K562 (cell line): ENCODE results near the gene SNRNP200. TPM values are rescaled to one million over a fixed set of nuclear protein-coding genes. Genes with fewer than 3 reads are reported as not detected.

ENCODE experiments used
- ATAC-seq: fragments of 200-7000 bp; cut with Tn5 transposase; 3 replicates; pipeline ENCODE4 v1.9.1; 2020; ENCODE audit warnings: moderate library complexity
- BruUV-seq: library from RNA; stranded (reverse); fragments of 400-500 nt; replicated peaks from 2 replicates; lab custom pipeline; 2021; lab: Mats Ljungman, UMichigan
- CTCF ChIA-PET: fragments of 300-600 bp; formaldehyde crosslinking; extraction: SDS; loops from one replicate; lab custom pipeline; 2021; ENCODE audit warnings: low intra/inter-chr PET ratio; lab: Yijun Ruan, JAX
- POLR2A ChIA-PET: fragments of 300-600, 350-650 bp; sonication (Branson Sonifier 250); formaldehyde crosslinking; extraction: SDS; loops from one replicate; lab custom pipeline; 2021; ENCODE audit warnings: antibody characterized with exemption, inconsistent platforms; lab: Yijun Ruan, JAX
- DNase-seq, 4 experiments: peaks; one replicate each; pipeline versions ENCODE4 v3.0.0 to v3.0.0-alpha.2; 2011 to 2018; ENCODE audit warnings: low spot score in 3 of 4, mixed read lengths in 3 of 4; ENCODE audit errors: extremely low read depth in 1 of 4
- FAIRE-seq: peaks from 2 replicates; lab custom pipeline; 2011; peaks lifted over from hg19 to GRCh38; lab: Jason Lieb, UNC
- H2AFZ ChIP-seq: 2 replicates; pipeline ENCODE4 v1.6.0; 2011; ENCODE audit warnings: low read depth, low read length, control low read depth, inconsistent platforms
- H3K27ac ChIP-seq: fragments of 200-600 bp; 3 replicates; pipeline ENCODE4 v1.8.0; 2011; ENCODE audit warnings: low read depth, mild to moderate bottlenecking, control low read depth, inconsistent platforms, low read length, moderate library complexity, mixed read lengths; ENCODE audit errors: extremely low read depth
- H3K27me3 ChIP-seq, 2 experiments: fragments of 300-600 bp in 1 of 2; 2 replicates in 1 of 2; 3 replicates in 1 of 2; pipeline versions ENCODE4 v1.6.0 to v1.8.0; 2011; ENCODE audit warnings: inconsistent platforms in 2 of 2, low read length in 2 of 2, mild to moderate bottlenecking in 1 of 2, mixed read lengths in 1 of 2, moderate library complexity in 1 of 2; ENCODE audit not compliant: control insufficient read depth in 2 of 2, insufficient read depth in 2 of 2
- H3K36me3 ChIP-seq: fragments of 300-600 bp; 3 replicates; pipeline ENCODE4 v1.8.0; 2011; ENCODE audit warnings: mild to moderate bottlenecking, low read length, inconsistent platforms; ENCODE audit not compliant: control insufficient read depth, insufficient read depth
- H3K4me1 ChIP-seq, 2 experiments: fragments of 200-600 bp in 1 of 2; replicated peaks in 1 of 2; 2 replicates in 1 of 2; 3 replicates in 1 of 2; pipeline versions ENCODE4 v1.5.1 to v1.8.0; 2011; ENCODE audit warnings: inconsistent platforms in 2 of 2, low read length in 2 of 2, mild to moderate bottlenecking in 1 of 2, mixed read lengths in 1 of 2, moderate library complexity in 1 of 2; ENCODE audit not compliant: control insufficient read depth in 2 of 2, insufficient read depth in 2 of 2
- H3K4me2 ChIP-seq: 2 replicates; pipeline ENCODE4 v1.6.1; 2011; ENCODE audit warnings: low read length, control low read depth, inconsistent platforms, mixed read lengths; ENCODE audit not compliant: insufficient read depth
- H3K4me3 ChIP-seq: fragments of 200-600 bp; sonication (generic), shearing (Covaris generic); 2 replicates; pipeline ENCODE4 v1.5.1; 2016; ENCODE audit warnings: control low read depth, inconsistent platforms
- H3K79me2 ChIP-seq: fragments of 200-600 bp; 3 replicates; pipeline ENCODE4 v1.8.0; 2011; ENCODE audit warnings: low read length, inconsistent platforms; ENCODE audit not compliant: control insufficient read depth, insufficient read depth
- H3K9ac ChIP-seq, 2 experiments: 2 replicates each; pipeline versions ENCODE4 v1.6.0 to v1.6.1; 2011; ENCODE audit warnings: low read depth in 2 of 2, low read length in 2 of 2, control low read depth in 1 of 2, inconsistent platforms in 1 of 2, mild to moderate bottlenecking in 1 of 2, mixed read lengths in 1 of 2; ENCODE audit not compliant: insufficient read depth in 1 of 2
- H3K9me1 ChIP-seq: one replicate; pipeline ENCODE4 v1.6.0; 2011; ENCODE audit warnings: inconsistent platforms, mild to moderate bottlenecking, low read length, moderate library complexity; ENCODE audit not compliant: control insufficient read depth, insufficient read depth
- H3K9me3 ChIP-seq: replicated peaks from 2 replicates; pipeline ENCODE4 v1.5.1; 2011; ENCODE audit warnings: low read depth, low read length, inconsistent platforms; ENCODE audit not compliant: control insufficient read depth, insufficient read depth
- H4K20me1 ChIP-seq: replicated peaks from 2 replicates; pipeline ENCODE4 v1.6.1; 2011; ENCODE audit warnings: low read length, inconsistent platforms, mixed read lengths; ENCODE audit not compliant: control insufficient read depth, insufficient read depth
- EWSR1 ChIP-seq: fragments of 450-650 bp; IDR thresholded peaks from 2 replicates; pipeline ENCODE4 v1.6.1; 2018; ENCODE audit warnings: borderline replicate concordance, mild to moderate bottlenecking, low read depth, moderate library complexity; ENCODE audit not compliant: partially characterized antibody
- KLF1 ChIP-seq: fragments of 450-650 bp; IDR thresholded peaks from 2 replicates; pipeline ENCODE4 v1.6.1; 2016; ENCODE audit warnings: missing genetic modification characterization, missing compliant biosample characterization
- TEAD4 ChIP-seq, 2 experiments: sonication (generic) in 1 of 2; formaldehyde crosslinking in 1 of 2; IDR thresholded peaks; 2 replicates each; pipeline versions ENCODE4 v1.6.1 to v1.8.0; 2012 to 2022; ENCODE audit warnings: borderline replicate concordance in 1 of 2, inconsistent platforms in 1 of 2, low read length in 1 of 2, mild to moderate bottlenecking in 1 of 2, missing genetic modification reagents in 1 of 2
- ZNF134 ChIP-seq: fragments of 250-450 bp; sonication (Bioruptor Pico); conservative IDR thresholded peaks from 2 replicates; pipeline ENCODE4 v1.4.0; 2020
- ZNF507 ChIP-seq: conservative IDR thresholded peaks from 2 replicates; pipeline ENCODE4 v1.6.1; 2017; ENCODE audit warnings: missing genetic modification characterization, missing compliant biosample characterization
- in situ Hi-C: fragments of 300-500 bp; cut with MboI; formaldehyde crosslinking; loops from 4 replicates; pipeline ENCODE4 v1.15.0; 2018; ENCODE audit warnings: inconsistent platforms, mixed read lengths
- intact Hi-C: fragments of 100-400 bp; cut with micrococcal nuclease; formaldehyde crosslinking; loops from 2 replicates; pipeline ENCODE4 v1.14.2; 2022
- polyA plus RNA-seq, 8 experiments: library from polyadenylated mRNA; depleted of rRNA in 4 of 8; stranded (reverse) in 5 of 8; unstranded in 3 of 8; fragments of >200 nt; fragmentation: Nextera tagmentation in 2 of 8; fragmentation: Illumina TruSeq in 1 of 8; extraction: Ambion mirVana in 2 of 8; extraction: Trizol in 1 of 8; gene quantifications; 2 replicates each; pipeline versions ENCODE4 v1.2.1 to v1.2.3, GENCODE V29; 2011 to 2014; ENCODE audit warnings: inconsistent platforms in 1 of 8, missing spikeins in 1 of 8
- total RNA-seq, 7 experiments: library from RNA; depleted of rRNA in 6 of 7; stranded (reverse); fragments of >200 nt in 6 of 7; fragmentation: Illumina TruSeq in 2 of 7; extraction: Trizol in 2 of 7; gene quantifications; 2 replicates each; pipeline versions ENCODE4 v1.2.1 to v1.2.3, GENCODE V29; 2011 to 2021; ENCODE audit warnings: low replicate concordance in 1 of 7
- TF ChIP-seq, protein P1 (sequence below), 3 experiments: fragments of 200-800 bp in 1 of 3; sonication (Bioruptor generic) in 1 of 3; sonication (generic) in 1 of 3; formaldehyde crosslinking in 1 of 3; IDR thresholded peaks; 2 replicates each; pipeline versions ENCODE4 v1.6.1 to v1.8.0; 2016 to 2022; ENCODE audit warnings: mild to moderate bottlenecking in 2 of 3, missing compliant biosample characterization in 2 of 3, missing genetic modification characterization in 2 of 3, missing genetic modification reagents in 1 of 3

SNRNP200 gene
- total and polyA plus RNA-seq, 9 of the 15 experiments (the other 6 are each of a cell fraction or from before 2014, with no cell fraction given) = 76.1 to 231 (median 155) TPM

DNA sequence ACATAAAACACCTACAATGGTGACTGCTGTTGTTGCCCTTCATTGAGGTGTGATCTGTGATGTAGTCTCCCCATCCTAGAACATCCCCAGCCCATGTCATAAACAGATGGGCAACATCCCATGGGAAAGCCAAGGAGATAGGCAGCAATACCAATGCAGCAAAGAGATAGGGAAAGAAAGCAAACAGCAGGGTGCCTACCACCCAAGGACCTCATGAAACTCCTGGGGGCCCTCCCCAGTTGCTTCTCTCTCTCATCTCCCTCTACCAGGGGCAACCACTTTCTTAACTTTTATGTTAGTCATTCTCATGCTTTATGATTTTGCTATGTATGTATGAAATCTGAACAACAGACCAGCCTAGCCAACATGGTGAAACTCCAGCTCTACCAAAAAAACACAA, 11.7 kb upstream of the SNRNP200 start:
- intact Hi-C loops (no loop called here), in situ Hi-C loops (no loop called here)
- BruUV-seq = no TSS peak
- no peak overlapping the region for H3K27ac ChIP-seq
- ChIA-PET CTCF (no interaction called here), POLR2A (interaction anchor here (0.7 to 2.7 kb wide), 4 partner anchors 8 to 12 kb away, joined by 3 to 8 read pairs (median 4); partner anchors contain the start of genes ITPRIPL1 and SNRNP200)
- no peak for DNase-seq
- no peaks in the 10 kb centered on the region for H3K9me1 ChIP-seq
- H3K9me3 ChIP-seq = no peaks in the 10 kb centered on the region
- ATAC-seq = no peak
- H3K4me3 ChIP-seq = no peak overlapping the region
- peaks cover 3% of the 10 kb centered on the region; the same call in 1 of the 3 replicates for H3K79me2 ChIP-seq
- H3K4me2 ChIP-seq = no peak overlapping the region
- peaks cover 10 to 12% of the 10 kb centered on the region in 2 experiments; a peak in 4 of 5 replicates for H3K4me1 ChIP-seq
- no peak overlapping the region for H2AFZ ChIP-seq
- no peaks in the 10 kb centered on the region for H3K27me3 ChIP-seq
- TF ChIP-seq, protein P1, sequence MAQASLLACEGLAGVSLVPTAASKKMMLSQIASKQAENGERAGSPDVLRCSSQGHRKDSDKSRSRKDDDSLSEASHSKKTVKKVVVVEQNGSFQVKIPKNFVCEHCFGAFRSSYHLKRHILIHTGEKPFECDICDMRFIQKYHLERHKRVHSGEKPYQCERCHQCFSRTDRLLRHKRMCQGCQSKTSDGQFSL (CRISPR knock-in tag; IDR thresholded peaks at IDR 0.05) = no peak
- TF ChIP-seq, protein P1 (tag; IDR thresholded peaks at IDR 0.05) = no peak
- TF ChIP-seq ZNF507 (tag) = no peak
- TF ChIP-seq TEAD4 (IDR thresholded peaks at IDR 0.05; ENCODE audit: low read length) = no peak
- no peak for TF ChIP-seq TEAD4 (CRISPR knock-in tag; IDR thresholded peaks at IDR 0.05; ENCODE audit: borderline replicate concordance)
- no peak for TF ChIP-seq EWSR1
- no peak for TF ChIP-seq KLF1
- TF ChIP-seq ZNF134 (CRISPR knock-in tag) = no peak
- no peak overlapping the region for H3K9ac ChIP-seq
- H4K20me1 ChIP-seq = no peaks in the 10 kb centered on the region
- H3K36me3 ChIP-seq = no peaks in the 10 kb centered on the region
- no peak for FAIRE-seq
